Upper lobe of right lung (tissue), 1 donor: ENCODE measurements around the gene FARP1. TPM values are rescaled to one million over a fixed set of nuclear protein-coding genes. Genes with fewer than 3 reads are reported as not detected.

Source experiments
- ATAC-seq: fragments of 200-7000 bp; cut with Tn5 transposase; one replicate; pipeline ENCODE4 v1.9.1; 2020; ENCODE audit warnings: mild to moderate bottlenecking, moderate library complexity
- DNase-seq: peaks from one replicate; pipeline ENCODE4 v3.0.0-alpha.2; 2020
- H3K27ac ChIP-seq: fragments of 200-600 bp; one replicate; pipeline ENCODE4 v1.8.0; 2022
- H3K27me3 ChIP-seq: fragments of 200-600 bp; one replicate; pipeline ENCODE4 v1.8.0; 2022; ENCODE audit warnings: mild to moderate bottlenecking
- H3K36me3 ChIP-seq: fragments of 200-600 bp; one replicate; pipeline ENCODE4 v1.8.0; 2022
- H3K4me1 ChIP-seq: fragments of 200-600 bp; one replicate; pipeline ENCODE4 v1.8.0; 2022
- H3K4me3 ChIP-seq: fragments of 200-600 bp; one replicate; pipeline ENCODE4 v1.8.0; 2022; ENCODE audit warnings: mild to moderate bottlenecking
- H3K9me3 ChIP-seq: fragments of 200-600 bp; one replicate; pipeline ENCODE4 v1.8.0; 2022
- CTCF ChIP-seq: fragments of 200-600 bp; IDR thresholded peaks from one replicate; pipeline ENCODE4 v1.8.0; 2022; ENCODE audit warnings: antibody characterized with exemption
- intact Hi-C: fragments of 100-400 bp; cut with DNase I; formaldehyde crosslinking; loops from one replicate; pipeline ENCODE4 v1.11.0; 2022
- total RNA-seq: library from RNA; stranded (reverse); fragmentation: NEBNext Ultra II Directional; extraction: Animal tissue kit (Norgen Biotek cat#: 25700); gene quantifications from one replicate; pipeline ENCODE4 v1.2.1, GENCODE V29; 2021
- donor health status: DM: no; HTN: yes; CAD: no; lungs with severe emphysema.

Gene FARP1
- total RNA-seq, 1 donor from 2014 or later: 95.9 TPM

GRCh38 chr13:98478189-98479129, 335.6 kb downstream of the FARP1 start:
- TF ChIP-seq CTCF: no peak
- intact Hi-C loops: no loop called here
- no peak for DNase-seq
- Histone ChIP-seq H3K36me3 (peaks cover 22% of the 10 kb centered on the region), H3K4me3 (no peak overlapping the region), H3K27ac (no peak overlapping the region), H3K4me1 (peaks cover 50% of the 10 kb centered on the region), H3K27me3 (no peaks in the 10 kb centered on the region), H3K9me3 (no peaks in the 10 kb centered on the region)
- ATAC-seq: no peak

GRCh38 chr13:98479496-98480003, 336.7 kb downstream of the FARP1 start:
- intact Hi-C loops: no loop called here
- H3K36me3 ChIP-seq: peaks cover 12% of the 10 kb centered on the region
- DNase-seq (no peak), ATAC-seq (no peak)
- no peak overlapping the region for H3K4me3 ChIP-seq
- H3K9me3 ChIP-seq: no peaks in the 10 kb centered on the region
- H3K4me1 ChIP-seq: peaks cover 61% of the 10 kb centered on the region
- no peaks in the 10 kb centered on the region for H3K27me3 ChIP-seq
- TF ChIP-seq CTCF: no peak
- H3K27ac ChIP-seq: no peak overlapping the region

GRCh38 chr13:98480915-98481877, 338.3 kb downstream of the FARP1 start:
- TF ChIP-seq CTCF: no peak
- Histone ChIP-seq H3K4me3 (no peak overlapping the region), H3K27me3 (no peaks in the 10 kb centered on the region), H3K36me3 (peaks cover 7% of the 10 kb centered on the region), H3K9me3 (no peaks in the 10 kb centered on the region), H3K4me1 (peaks cover 62% of the 10 kb centered on the region), H3K27ac (no peak overlapping the region)
- intact Hi-C loops: no loop called here
- ATAC-seq (no peak), DNase-seq (no peak)

- intact Hi-C loops: no loop called here
- Histone ChIP-seq H3K9me3 (no peaks in the 10 kb centered on the region), H3K36me3 (peaks cover 7% of the 10 kb centered on the region), H3K27ac (peak overlapping the region; percentile 19), H3K4me1 (peaks cover 64% of the 10 kb centered on the region), H3K4me3 (no peak overlapping the region), H3K27me3 (no peaks in the 10 kb centered on the region)
- ATAC-seq: peak; percentile 53
- no peak for TF ChIP-seq CTCF
- DNase-seq: peak; percentile 87
Measured at GRCh38 chr13:98482476-98483444, 339.9 kb downstream of the FARP1 start.
